OCI-LY7 (cell line): ENCODE measurements around the gene RBM42. TPM values are rescaled to one million over a fixed set of nuclear protein-coding genes. Genes with fewer than 3 reads are reported as not detected.

ENCODE experiments used
- BruUV-seq: library from RNA; stranded (reverse); fragments of 400-500 nt; replicated peaks from 2 replicates; lab custom pipeline; 2021; lab: Mats Ljungman, UMichigan
- CTCF ChIA-PET: fragments of 300-600 bp; sonication (Branson Sonifier 250); formaldehyde crosslinking; loops from one replicate; lab custom pipeline; 2022; ENCODE audit warnings: antibody characterized with exemption; ENCODE audit not compliant: unreplicated experiment; lab: Charles Lee
- POLR2A ChIA-PET: fragments of 300-600 bp; sonication (Branson Sonifier 250); formaldehyde crosslinking; loops from one replicate; lab custom pipeline; 2022; ENCODE audit warnings: antibody characterized with exemption; lab: Charles Lee
- DNase-seq: peaks from one replicate; pipeline ENCODE4 v3.0.0-alpha.2; 2015; ENCODE audit warnings: low spot score
- H2AFZ ChIP-seq: fragments of 200-600 bp; sonication (generic), shearing (Covaris generic); 2 replicates; pipeline ENCODE4 v1.6.1; 2014; ENCODE audit warnings: mild to moderate bottlenecking, antibody characterized with exemption, low read length, moderate library complexity
- H3K27ac ChIP-seq: fragments of 200-600 bp; sonication (generic); 2 replicates; pipeline ENCODE4 v1.5.1; 2014; ENCODE audit warnings: mixed run types, low read depth, mild to moderate bottlenecking, moderate library complexity, low read length, inconsistent platforms; ENCODE audit not compliant: poor library complexity, severe bottlenecking
- H3K36me3 ChIP-seq: fragments of 200-600 bp; sonication (generic); 2 replicates; pipeline ENCODE4 v1.6.1; 2014; ENCODE audit warnings: mild to moderate bottlenecking, antibody characterized with exemption, low read length, moderate library complexity, mixed read lengths; ENCODE audit not compliant: insufficient read depth
- H3K4me1 ChIP-seq: fragments of 200-600 bp; sonication (generic); 2 replicates; pipeline ENCODE4 v1.5.1; 2014; ENCODE audit warnings: mild to moderate bottlenecking, low read length; ENCODE audit not compliant: insufficient read depth, poor library complexity, severe bottlenecking
- H3K4me2 ChIP-seq: fragments of 200-600 bp; sonication (generic); 2 replicates; pipeline ENCODE4 v1.6.1; 2014; ENCODE audit warnings: mild to moderate bottlenecking, low read length
- H3K4me3 ChIP-seq: fragments of 200-600 bp; sonication (generic); 2 replicates; pipeline ENCODE4 v1.5.1; 2014; ENCODE audit warnings: mild to moderate bottlenecking, low read depth, low read length; ENCODE audit not compliant: poor library complexity, severe bottlenecking
- H3K79me2 ChIP-seq: fragments of 200-600 bp; sonication (generic); 2 replicates; pipeline ENCODE4 v1.6.1; 2016; ENCODE audit warnings: low read depth, mild to moderate bottlenecking, low read length, moderate library complexity, mixed read lengths; ENCODE audit not compliant: insufficient read depth
- H3K9me2 ChIP-seq: fragments of 200-600 bp; sonication (generic); 2 replicates; pipeline ENCODE4 v1.6.1; 2016; ENCODE audit warnings: mild to moderate bottlenecking, low read length, mixed read lengths; ENCODE audit not compliant: insufficient read depth
- H3K9me3 ChIP-seq: fragments of 200-600 bp; sonication (generic); 2 replicates; pipeline ENCODE4 v1.6.1; 2014; ENCODE audit warnings: mild to moderate bottlenecking, mixed run types, low read length, mixed read lengths
- H4K20me1 ChIP-seq: fragments of 200-600 bp; sonication (generic); 2 replicates; pipeline ENCODE4 v1.6.1; 2014; ENCODE audit warnings: mild to moderate bottlenecking, antibody characterized with exemption, low read length, moderate library complexity, mixed read lengths; ENCODE audit not compliant: insufficient read depth
- EZH2phosphoT487 ChIP-seq: fragments of 200-600 bp; sonication (generic); IDR thresholded peaks from 2 replicates; pipeline ENCODE4 v1.6.1; 2018; ENCODE audit warnings: low read depth, borderline replicate concordance, mild to moderate bottlenecking, mixed run types, antibody characterized with exemption, low read length, moderate library complexity, mixed read lengths
- intact Hi-C: fragments of 100-400 bp; cut with micrococcal nuclease; formaldehyde crosslinking; loops from one replicate; pipeline ENCODE4 v1.10.0; 2022; ENCODE audit not compliant: unreplicated experiment
- total RNA-seq, 2 experiments: library from RNA; depleted of rRNA in 1 of 2; stranded (reverse); fragments of >200 nt in 1 of 2; shearing (Covaris generic) in 1 of 2; gene quantifications; 2 replicates each; pipeline ENCODE4 v1.2.3, GENCODE V29; 2014 to 2022
- TF ChIP-seq, protein P1 (sequence below): fragments of 200-600 bp; sonication (generic); conservative IDR thresholded peaks from 2 replicates; pipeline ENCODE4 v1.5.1; 2014; ENCODE audit warnings: mild to moderate bottlenecking, antibody characterized with exemption, low read length, moderate library complexity, mixed read lengths

The RBM42 gene
- total RNA-seq, 2 experiments from 2014 or later, result 62.0 to 115 TPM

DNA sequence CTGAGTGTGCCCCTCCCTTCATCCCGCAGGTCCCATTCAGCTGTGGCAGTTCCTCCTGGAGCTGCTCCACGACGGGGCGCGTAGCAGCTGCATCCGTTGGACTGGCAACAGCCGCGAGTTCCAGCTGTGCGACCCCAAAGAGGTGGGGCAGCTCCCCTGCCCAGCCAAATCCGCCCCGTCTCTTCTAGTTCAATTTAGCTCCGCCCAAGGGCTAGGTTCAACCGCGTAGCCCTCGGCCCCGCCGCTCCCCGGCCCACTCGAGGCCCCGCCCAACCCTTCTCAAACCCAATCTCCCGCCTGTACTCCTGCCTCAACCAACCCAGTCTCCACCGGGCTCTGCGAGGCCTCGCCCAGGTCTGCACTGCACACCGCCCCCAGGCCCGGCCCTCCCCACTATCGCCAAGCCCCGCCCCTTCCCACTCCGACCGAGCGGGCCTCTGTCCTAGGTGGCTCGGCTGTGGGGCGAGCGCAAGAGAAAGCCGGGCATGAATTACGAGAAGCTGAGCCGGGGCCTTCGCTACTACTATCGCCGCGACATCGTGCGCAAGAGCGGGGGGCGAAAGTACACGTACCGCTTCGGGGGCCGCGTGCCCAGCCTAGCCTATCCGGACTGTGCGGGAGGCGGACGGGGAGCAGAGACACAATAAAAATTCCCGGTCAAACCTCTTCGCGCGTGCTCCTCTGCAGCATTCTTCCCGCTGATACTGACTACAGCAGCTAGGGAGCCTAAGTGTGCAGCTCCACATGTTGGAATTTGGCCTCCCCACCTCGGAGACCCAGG lies 15.6 kb downstream of the RBM42 start:
- Histone ChIP-seq H3K4me1 (peaks cover 51% of the 10 kb centered on the region), H2AFZ (peak overlapping the region; percentile 89), H3K36me3 (no peaks in the 10 kb centered on the region), H3K27ac (peak overlapping the region; percentile 65), H3K9me2 (no peaks in the 10 kb centered on the region), H4K20me1 (0 out of 2 replicates have a peak, but pooled peaks cover 5% of the 10 kb centered on the region), H3K4me3 (peak overlapping the region; percentile 72), H3K4me2 (peak overlapping the region; percentile 97), H3K79me2 (peaks cover 12% of the 10 kb centered on the region), H3K9me3 (no peaks in the 10 kb centered on the region)
- ChIA-PET POLR2A (interaction anchor here (0.6 to 1.7 kb wide), 5 partner anchors 10 to 129 kb away, joined by 3 to 4 read pairs (median 3); partner anchors contain the start of gene LIN37), CTCF (interaction anchor here (0.6 kb wide), 1 partner anchor 96 kb away, joined by 3 read pairs; no protein-coding TSS in a partner anchor)
- TF ChIP-seq, protein P1, sequence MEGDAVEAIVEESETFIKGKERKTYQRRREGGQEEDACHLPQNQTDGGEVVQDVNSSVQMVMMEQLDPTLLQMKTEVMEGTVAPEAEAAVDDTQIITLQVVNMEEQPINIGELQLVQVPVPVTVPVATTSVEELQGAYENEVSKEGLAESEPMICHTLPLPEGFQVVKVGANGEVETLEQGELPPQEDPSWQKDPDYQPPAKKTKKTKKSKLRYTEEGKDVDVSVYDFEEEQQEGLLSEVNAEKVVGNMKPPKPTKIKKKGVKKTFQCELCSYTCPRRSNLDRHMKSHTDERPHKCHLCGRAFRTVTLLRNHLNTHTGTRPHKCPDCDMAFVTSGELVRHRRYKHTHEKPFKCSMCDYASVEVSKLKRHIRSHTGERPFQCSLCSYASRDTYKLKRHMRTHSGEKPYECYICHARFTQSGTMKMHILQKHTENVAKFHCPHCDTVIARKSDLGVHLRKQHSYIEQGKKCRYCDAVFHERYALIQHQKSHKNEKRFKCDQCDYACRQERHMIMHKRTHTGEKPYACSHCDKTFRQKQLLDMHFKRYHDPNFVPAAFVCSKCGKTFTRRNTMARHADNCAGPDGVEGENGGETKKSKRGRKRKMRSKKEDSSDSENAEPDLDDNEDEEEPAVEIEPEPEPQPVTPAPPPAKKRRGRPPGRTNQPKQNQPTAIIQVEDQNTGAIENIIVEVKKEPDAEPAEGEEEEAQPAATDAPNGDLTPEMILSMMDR, result no peak
- no peak for TF ChIP-seq EZH2phosphoT487
- DNase-seq, result peak; percentile 95
- no TSS peak for BruUV-seq
- intact Hi-C loops, result loop anchor here (1.0 to 10.0 kb wide), 2 partner anchors 255 to 410 kb away; partner anchors contain the start of genes THAP8 and WDR62

DNA sequence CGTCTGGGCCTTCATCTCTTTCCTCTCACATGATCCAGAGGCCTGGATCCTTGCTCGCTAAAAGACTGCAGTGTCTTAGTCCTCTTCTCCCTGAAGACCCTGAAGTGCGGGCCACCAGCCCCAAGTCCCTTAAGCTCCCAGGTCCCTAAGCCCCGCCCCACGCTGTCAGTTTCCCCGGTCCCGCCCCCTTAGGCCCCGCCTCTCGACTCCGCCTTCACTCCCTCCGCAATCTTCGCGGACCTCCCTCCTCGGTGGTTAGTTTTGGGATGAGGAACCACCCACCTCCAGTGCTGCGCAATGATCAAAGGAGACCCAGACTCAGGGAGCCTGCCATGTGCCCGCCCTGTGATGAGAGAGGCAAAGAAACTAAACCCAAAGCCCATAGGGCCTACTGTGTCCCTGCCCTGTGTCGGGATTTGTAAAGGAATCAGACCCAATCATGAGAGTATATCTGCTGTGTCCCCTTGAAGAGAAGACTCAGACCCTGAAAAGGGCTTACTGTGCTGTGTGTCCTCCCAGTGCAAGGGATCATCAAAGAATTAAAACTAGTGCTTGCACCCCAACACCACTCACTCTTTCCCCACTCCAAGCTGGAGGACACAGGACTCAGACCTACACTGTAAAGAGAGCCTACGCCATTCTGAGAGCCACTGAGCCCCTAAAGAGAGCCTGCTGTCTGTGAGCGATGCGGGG lies 16.3 kb downstream of the RBM42 start:
- TF ChIP-seq, protein P1, result no peak
- TF ChIP-seq EZH2phosphoT487, result no peak
- no TSS peak for BruUV-seq
- Histone ChIP-seq H3K79me2 (peaks cover 20% of the 10 kb centered on the region), H3K36me3 (peaks cover 5% of the 10 kb centered on the region), H3K4me2 (peak overlapping the region; percentile 97), H3K9me3 (no peaks in the 10 kb centered on the region), H3K27ac (peak overlapping the region; percentile 65), H2AFZ (peak overlapping the region; percentile 89; the same call in 1 of the 2 replicates), H3K9me2 (no peaks in the 10 kb centered on the region), H3K4me1 (peaks cover 51% of the 10 kb centered on the region), H3K4me3 (peak overlapping the region; percentile 72), H4K20me1 (0 out of 2 replicates have a peak, but pooled peaks cover 5% of the 10 kb centered on the region)
- ChIA-PET CTCF (interaction anchor here (0.6 kb wide), 1 partner anchor 96 kb away, joined by 3 read pairs; no protein-coding TSS in a partner anchor), POLR2A (interaction anchor here (0.9 to 1.3 kb wide), 3 partner anchors 98 to 103 kb away, joined by 3 to 4 read pairs (median 3); partner anchors contain the start of genes LIN37, PSENEN and U2AF1L4)
- DNase-seq, result peak; percentile 76
- intact Hi-C loops, result loop anchor here (1.0 to 10.0 kb wide), 3 partner anchors 98 to 410 kb away; partner anchors contain the start of genes THAP8, TMEM147 and WDR62
